Loucy (cell line): ENCODE data around the gene NSD1.

ENCODE experiments used
- EZH2phosphoT487 ChIP-seq: fragments of 200-600 bp; IDR thresholded peaks from 2 replicates; pipeline ENCODE4 v1.6.1; 2018; ENCODE audit warnings: antibody characterized with exemption, mild to moderate bottlenecking, moderate library complexity, borderline replicate concordance
- TF ChIP-seq, protein P1 (sequence below): fragments of 200-600 bp; sonication (generic); conservative IDR thresholded peaks from 2 replicates; pipeline ENCODE4 v1.5.1; 2014; ENCODE audit warnings: mild to moderate bottlenecking, antibody characterized with exemption, low read length

DNA sequence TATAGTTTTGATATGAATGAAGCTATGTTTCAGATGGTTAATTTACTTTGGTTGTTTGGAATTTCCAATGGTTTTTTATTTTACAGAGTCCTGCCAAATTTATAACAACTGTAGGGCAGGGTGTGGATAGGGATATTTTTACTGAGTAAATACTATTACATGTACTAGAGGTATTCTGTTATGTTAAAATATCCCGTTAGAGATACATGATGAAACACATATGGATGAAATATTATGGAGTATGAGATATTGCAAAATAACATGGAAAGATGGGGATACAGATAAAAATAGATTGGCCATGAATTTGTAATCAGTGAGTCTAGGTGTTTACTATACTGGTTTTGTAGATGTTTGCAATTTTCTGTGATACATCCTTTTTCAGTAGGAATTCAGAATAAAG, 93.3 kb downstream of the NSD1 start:
- TF ChIP-seq, protein P1, sequence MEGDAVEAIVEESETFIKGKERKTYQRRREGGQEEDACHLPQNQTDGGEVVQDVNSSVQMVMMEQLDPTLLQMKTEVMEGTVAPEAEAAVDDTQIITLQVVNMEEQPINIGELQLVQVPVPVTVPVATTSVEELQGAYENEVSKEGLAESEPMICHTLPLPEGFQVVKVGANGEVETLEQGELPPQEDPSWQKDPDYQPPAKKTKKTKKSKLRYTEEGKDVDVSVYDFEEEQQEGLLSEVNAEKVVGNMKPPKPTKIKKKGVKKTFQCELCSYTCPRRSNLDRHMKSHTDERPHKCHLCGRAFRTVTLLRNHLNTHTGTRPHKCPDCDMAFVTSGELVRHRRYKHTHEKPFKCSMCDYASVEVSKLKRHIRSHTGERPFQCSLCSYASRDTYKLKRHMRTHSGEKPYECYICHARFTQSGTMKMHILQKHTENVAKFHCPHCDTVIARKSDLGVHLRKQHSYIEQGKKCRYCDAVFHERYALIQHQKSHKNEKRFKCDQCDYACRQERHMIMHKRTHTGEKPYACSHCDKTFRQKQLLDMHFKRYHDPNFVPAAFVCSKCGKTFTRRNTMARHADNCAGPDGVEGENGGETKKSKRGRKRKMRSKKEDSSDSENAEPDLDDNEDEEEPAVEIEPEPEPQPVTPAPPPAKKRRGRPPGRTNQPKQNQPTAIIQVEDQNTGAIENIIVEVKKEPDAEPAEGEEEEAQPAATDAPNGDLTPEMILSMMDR, result no peak
- TF ChIP-seq EZH2phosphoT487, result no peak
